ENCODE data around the gene TDRD7. TPM values are rescaled to one million over a fixed set of nuclear protein-coding genes. Genes with fewer than 3 reads are reported as not detected.
A peak's percentile ranks its signal among the peaks of the same experiment; 100 is the strongest.

The TDRD7 gene
- total RNA-seq, 1 experiment from 2014 or later, result 2.8 TPM

DNA sequence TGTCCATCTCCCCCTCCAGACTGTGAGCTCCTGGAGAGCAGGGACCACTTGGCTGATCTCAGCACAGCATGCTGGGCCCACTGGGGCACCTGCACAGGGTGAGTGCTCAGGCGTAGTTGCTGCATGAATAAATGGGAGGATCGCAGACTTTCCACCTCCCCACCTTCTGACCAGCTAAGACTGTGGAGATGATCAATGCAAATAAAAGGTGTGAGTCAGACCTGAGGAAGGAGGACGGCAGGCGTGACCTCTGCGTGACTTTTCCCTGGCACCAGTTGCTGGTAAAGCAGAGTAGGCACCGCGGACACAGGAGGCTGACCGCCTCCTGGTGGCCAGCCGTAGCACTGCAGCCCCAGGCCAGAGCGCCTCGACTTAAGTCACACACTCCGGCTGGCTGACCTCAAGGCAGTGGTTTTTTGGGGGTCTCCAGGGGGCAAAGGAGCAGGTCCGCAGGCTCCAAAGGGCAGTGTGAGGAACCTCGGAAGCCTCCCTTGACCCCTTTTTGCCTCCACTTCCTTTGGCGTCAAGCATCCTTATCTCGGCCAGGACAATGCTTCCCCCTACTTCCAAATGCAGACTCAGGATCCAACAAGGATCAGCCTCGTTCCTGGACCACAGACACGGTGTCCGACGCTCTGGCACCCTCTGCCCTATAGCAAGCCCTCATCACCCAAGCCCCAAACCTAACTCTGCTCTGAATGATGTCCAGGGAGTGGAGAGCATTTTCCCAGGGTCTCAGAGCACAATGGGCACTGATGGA, 12.7 kb upstream of the TDRD7 start:
- Mint-ChIP-seq H3K27ac (no peak overlapping the region), H3K36me3 (no peaks in the 10 kb centered on the region; the same call in 1 of the 2 replicates), H3K27me3 (ENCODE audit: low read depth) (peaks cover 8% of the 10 kb centered on the region), H3K4me1 (peaks cover 4% of the 10 kb centered on the region), H3K9me3 (peaks cover 7% of the 10 kb centered on the region), H3K4me3 (no peak overlapping the region)
- TF ChIP-seq TP53 (CRISPR knock-in tag; IDR thresholded peaks at IDR 0.05) (no peak), ETV6 (CRISPR knock-in tag; IDR thresholded peaks at IDR 0.05) (0 out of 2 replicates have a peak, but pooled peaks have one; percentile 71), SP1 (CRISPR knock-in tag; conservative IDR thresholded peaks at IDR 0.05) (no peak), ESRRA (CRISPR knock-in tag; IDR thresholded peaks at IDR 0.05; ENCODE audit: borderline replicate concordance) (0 out of 2 replicates have a peak, but pooled peaks have one; percentile 25), SMAD3 (CRISPR knock-in tag; IDR thresholded peaks at IDR 0.05; ENCODE audit: borderline replicate concordance) (0 out of 2 replicates have a peak, but pooled peaks have one; percentile 45)
- TF ChIP-seq, protein P1, sequence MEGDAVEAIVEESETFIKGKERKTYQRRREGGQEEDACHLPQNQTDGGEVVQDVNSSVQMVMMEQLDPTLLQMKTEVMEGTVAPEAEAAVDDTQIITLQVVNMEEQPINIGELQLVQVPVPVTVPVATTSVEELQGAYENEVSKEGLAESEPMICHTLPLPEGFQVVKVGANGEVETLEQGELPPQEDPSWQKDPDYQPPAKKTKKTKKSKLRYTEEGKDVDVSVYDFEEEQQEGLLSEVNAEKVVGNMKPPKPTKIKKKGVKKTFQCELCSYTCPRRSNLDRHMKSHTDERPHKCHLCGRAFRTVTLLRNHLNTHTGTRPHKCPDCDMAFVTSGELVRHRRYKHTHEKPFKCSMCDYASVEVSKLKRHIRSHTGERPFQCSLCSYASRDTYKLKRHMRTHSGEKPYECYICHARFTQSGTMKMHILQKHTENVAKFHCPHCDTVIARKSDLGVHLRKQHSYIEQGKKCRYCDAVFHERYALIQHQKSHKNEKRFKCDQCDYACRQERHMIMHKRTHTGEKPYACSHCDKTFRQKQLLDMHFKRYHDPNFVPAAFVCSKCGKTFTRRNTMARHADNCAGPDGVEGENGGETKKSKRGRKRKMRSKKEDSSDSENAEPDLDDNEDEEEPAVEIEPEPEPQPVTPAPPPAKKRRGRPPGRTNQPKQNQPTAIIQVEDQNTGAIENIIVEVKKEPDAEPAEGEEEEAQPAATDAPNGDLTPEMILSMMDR (IDR thresholded peaks at IDR 0.05), result peak; percentile 99
- TF ChIP-seq, protein P2, sequence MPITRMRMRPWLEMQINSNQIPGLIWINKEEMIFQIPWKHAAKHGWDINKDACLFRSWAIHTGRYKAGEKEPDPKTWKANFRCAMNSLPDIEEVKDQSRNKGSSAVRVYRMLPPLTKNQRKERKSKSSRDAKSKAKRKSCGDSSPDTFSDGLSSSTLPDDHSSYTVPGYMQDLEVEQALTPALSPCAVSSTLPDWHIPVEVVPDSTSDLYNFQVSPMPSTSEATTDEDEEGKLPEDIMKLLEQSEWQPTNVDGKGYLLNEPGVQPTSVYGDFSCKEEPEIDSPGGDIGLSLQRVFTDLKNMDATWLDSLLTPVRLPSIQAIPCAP (CRISPR knock-in tag; IDR thresholded peaks at IDR 0.05), result 0 out of 2 replicates have a peak, but pooled peaks have one; percentile 59
- CTCF ChIA-PET, result interaction anchor here (0.6 to 2.2 kb wide), 7 partner anchors 12 to 1926 kb away, joined by 3 to 14 read pairs (median 4); no protein-coding TSS in a partner anchor
- peak; percentile 90 for ATAC-seq
- peak; percentile 83 for DNase-seq (ENCODE audit: low spot score)
- POLR2A ChIA-PET, result no interaction called here

DNA sequence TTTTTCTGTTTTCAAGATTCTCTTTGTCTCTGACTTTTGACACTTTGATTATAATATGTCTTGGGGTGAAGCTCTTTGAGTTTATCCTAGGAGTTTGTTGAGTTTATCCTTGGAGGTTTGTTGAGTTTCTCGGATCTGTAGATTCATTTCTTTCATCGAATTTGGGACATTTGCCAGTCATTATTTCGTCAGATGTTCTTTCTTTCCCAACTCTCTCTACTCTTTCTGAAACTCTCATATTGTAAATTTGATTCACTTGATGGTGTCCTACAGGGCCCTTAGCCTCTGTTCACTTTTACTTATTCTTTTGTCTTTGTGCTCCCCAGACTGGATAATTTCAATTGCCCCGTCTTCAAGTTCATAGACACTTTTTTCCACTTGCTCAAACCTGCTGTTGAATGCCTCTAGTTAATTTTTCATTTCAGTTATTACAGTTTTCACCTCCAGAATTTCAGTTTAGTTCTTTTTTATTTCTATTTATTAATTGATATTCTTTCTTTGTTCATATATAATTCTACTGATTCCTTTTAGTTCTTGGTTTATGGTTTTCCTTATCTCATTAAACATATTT, 8.1 kb upstream of the TDRD7 start:
- no peak for TF ChIP-seq AR (CRISPR knock-in tag; IDR thresholded peaks at IDR 0.05)
- TF ChIP-seq PRRX2 (CRISPR knock-in tag; IDR thresholded peaks at IDR 0.05), result no peak
- no peak for TF ChIP-seq CREM (CRISPR knock-in tag; IDR thresholded peaks at IDR 0.05)
- TF ChIP-seq ZNF317 (CRISPR knock-in tag; IDR thresholded peaks at IDR 0.05; ENCODE audit: borderline replicate concordance, low read depth), result no peak
- no peak for TF ChIP-seq KAT7 (CRISPR knock-in tag; IDR thresholded peaks at IDR 0.05; ENCODE audit: borderline replicate concordance)
- no peak for TF ChIP-seq USF1 (CRISPR knock-in tag; IDR thresholded peaks at IDR 0.05)
- no peak for TF ChIP-seq OVOL2 (CRISPR knock-in tag; IDR thresholded peaks at IDR 0.05; ENCODE audit: borderline replicate concordance)
- TF ChIP-seq MXD4 (CRISPR knock-in tag; IDR thresholded peaks at IDR 0.05; ENCODE audit: borderline replicate concordance), result no peak
- no peak for TF ChIP-seq ETV6 (CRISPR knock-in tag; IDR thresholded peaks at IDR 0.05)
- TF ChIP-seq NFYB (CRISPR knock-in tag; conservative IDR thresholded peaks at IDR 0.05; ENCODE audit: low read depth), result no peak
- no peak for TF ChIP-seq ZNF263 (CRISPR knock-in tag; IDR thresholded peaks at IDR 0.05; ENCODE audit: low read depth)
- TF ChIP-seq ZNF671 (CRISPR knock-in tag; IDR thresholded peaks at IDR 0.05), result no peak
- no peak for TF ChIP-seq ZNF416 (CRISPR knock-in tag; IDR thresholded peaks at IDR 0.05)
- TF ChIP-seq MYBL2 (CRISPR knock-in tag; IDR thresholded peaks at IDR 0.05), result no peak
- no peak for TF ChIP-seq ESRRA (CRISPR knock-in tag; IDR thresholded peaks at IDR 0.05; ENCODE audit: borderline replicate concordance)
- TF ChIP-seq, protein P3, sequence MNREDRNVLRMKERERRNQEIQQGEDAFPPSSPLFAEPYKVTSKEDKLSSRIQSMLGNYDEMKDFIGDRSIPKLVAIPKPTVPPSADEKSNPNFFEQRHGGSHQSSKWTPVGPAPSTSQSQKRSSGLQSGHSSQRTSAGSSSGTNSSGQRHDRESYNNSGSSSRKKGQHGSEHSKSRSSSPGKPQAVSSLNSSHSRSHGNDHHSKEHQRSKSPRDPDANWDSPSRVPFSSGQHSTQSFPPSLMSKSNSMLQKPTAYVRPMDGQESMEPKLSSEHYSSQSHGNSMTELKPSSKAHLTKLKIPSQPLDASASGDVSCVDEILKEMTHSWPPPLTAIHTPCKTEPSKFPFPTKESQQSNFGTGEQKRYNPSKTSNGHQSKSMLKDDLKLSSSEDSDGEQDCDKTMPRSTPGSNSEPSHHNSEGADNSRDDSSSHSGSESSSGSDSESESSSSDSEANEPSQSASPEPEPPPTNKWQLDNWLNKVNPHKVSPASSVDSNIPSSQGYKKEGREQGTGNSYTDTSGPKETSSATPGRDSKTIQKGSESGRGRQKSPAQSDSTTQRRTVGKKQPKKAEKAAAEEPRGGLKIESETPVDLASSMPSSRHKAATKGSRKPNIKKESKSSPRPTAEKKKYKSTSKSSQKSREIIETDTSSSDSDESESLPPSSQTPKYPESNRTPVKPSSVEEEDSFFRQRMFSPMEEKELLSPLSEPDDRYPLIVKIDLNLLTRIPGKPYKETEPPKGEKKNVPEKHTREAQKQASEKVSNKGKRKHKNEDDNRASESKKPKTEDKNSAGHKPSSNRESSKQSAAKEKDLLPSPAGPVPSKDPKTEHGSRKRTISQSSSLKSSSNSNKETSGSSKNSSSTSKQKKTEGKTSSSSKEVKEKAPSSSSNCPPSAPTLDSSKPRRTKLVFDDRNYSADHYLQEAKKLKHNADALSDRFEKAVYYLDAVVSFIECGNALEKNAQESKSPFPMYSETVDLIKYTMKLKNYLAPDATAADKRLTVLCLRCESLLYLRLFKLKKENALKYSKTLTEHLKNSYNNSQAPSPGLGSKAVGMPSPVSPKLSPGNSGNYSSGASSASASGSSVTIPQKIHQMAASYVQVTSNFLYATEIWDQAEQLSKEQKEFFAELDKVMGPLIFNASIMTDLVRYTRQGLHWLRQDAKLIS (CRISPR knock-in tag; IDR thresholded peaks at IDR 0.05; ENCODE audit: borderline replicate concordance), result no peak
- Mint-ChIP-seq H3K4me1 (peaks cover 11% of the 10 kb centered on the region), H3K27me3 (ENCODE audit: low read depth) (peaks cover 10% of the 10 kb centered on the region), H3K36me3 (no peaks in the 10 kb centered on the region; the same call in 1 of the 2 replicates), H3K4me3 (no peak overlapping the region), H3K27ac (no peak overlapping the region), H3K9me3 (peaks cover 14% of the 10 kb centered on the region)
- ATAC-seq (no peak), DNase-seq (ENCODE audit: low spot score) (no peak)
- ChIA-PET POLR2A (no interaction called here), CTCF (interaction anchor here (1.0 kb wide), 1 partner anchor 195 kb away, joined by 5 read pairs; no protein-coding TSS in a partner anchor)

Measured in WTC11 (cell line).